Measurements from ENCODE around the gene BLOC1S6. TPM values are rescaled to one million over a fixed set of nuclear protein-coding genes. Genes with fewer than 3 reads are reported as not detected.
A peak's percentile ranks its signal among the peaks of the same experiment; 100 is the strongest.

Gene BLOC1S6
- total and polyA plus RNA-seq, 2 of the 13 experiments (the other 11 are each of a cell fraction or from before 2014, with no cell fraction given), result 11.8 to 44.3 TPM

DNA sequence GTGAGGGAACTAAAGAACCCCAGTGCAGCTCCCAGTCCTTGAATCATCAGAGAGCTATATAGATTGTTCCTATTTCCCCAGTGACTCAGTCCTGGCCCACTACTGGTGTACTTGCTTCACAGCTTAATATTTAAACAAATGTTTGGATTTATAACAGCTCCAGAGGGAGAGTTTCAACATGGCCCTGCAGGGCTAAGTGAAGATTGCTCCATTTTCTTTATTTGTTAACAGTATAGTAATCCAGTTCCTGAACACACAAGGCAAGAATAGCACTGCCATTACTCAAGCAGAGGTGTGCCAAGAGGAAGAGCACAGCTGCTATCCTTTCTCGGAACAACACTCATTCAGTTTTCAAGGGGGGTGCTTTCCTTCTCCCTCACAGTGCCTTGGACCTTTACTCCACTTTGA, 54.2 kb downstream of the BLOC1S6 start (continued):
- TF ChIP-seq RCOR2 (CRISPR knock-in tag; IDR thresholded peaks at IDR 0.05) (no peak), ZNF121 (CRISPR knock-in tag; IDR thresholded peaks at IDR 0.05) (0 out of 2 replicates have a peak, but pooled peaks have one; percentile 36), ZMAT5 (CRISPR knock-in tag; IDR thresholded peaks at IDR 0.05; ENCODE audit: borderline replicate concordance, low read depth) (no peak), SOX13 (IDR thresholded peaks at IDR 0.05) (no peak), SOX13 (CRISPR knock-in tag; conservative IDR thresholded peaks at IDR 0.05 in 1 of 2, IDR thresholded peaks at IDR 0.05 in 1 of 2) (peak in 1 of 2 experiments; percentile 79; a peak in 2 of 4 replicates), GABPA (IDR thresholded peaks at IDR 0.05; ENCODE audit: low read depth, low read length) (no peak), GABPA (CRISPR knock-in tag; IDR thresholded peaks at IDR 0.05; ENCODE audit: low read depth) (no peak), ONECUT2 (CRISPR knock-in tag; IDR thresholded peaks at IDR 0.05) (no peak), ZNF510 (CRISPR knock-in tag; IDR thresholded peaks at IDR 0.05; ENCODE audit: low read depth) (no peak), ZNF468 (CRISPR knock-in tag; IDR thresholded peaks at IDR 0.05) (no peak), NR2C2 (CRISPR knock-in tag; IDR thresholded peaks at IDR 0.05; ENCODE audit: borderline replicate concordance) (no peak), PLSCR1 (CRISPR knock-in tag; IDR thresholded peaks at IDR 0.05; ENCODE audit: borderline replicate concordance) (no peak), ZBTB7A (CRISPR knock-in tag; IDR thresholded peaks at IDR 0.05) (no peak), ATRX (CRISPR knock-in tag; IDR thresholded peaks at IDR 0.05; ENCODE audit: borderline replicate concordance) (no peak), ZNF749 (CRISPR knock-in tag; IDR thresholded peaks at IDR 0.05; ENCODE audit: borderline replicate concordance) (no peak), ZNF556 (CRISPR knock-in tag; IDR thresholded peaks at IDR 0.05; ENCODE audit: borderline replicate concordance) (no peak), HBP1 (CRISPR knock-in tag; IDR thresholded peaks at IDR 0.05; ENCODE audit: low read depth) (no peak), ZFP91 (CRISPR knock-in tag; IDR thresholded peaks at IDR 0.05; ENCODE audit: borderline replicate concordance) (no peak), SCMH1 (CRISPR knock-in tag; IDR thresholded peaks at IDR 0.05; ENCODE audit: borderline replicate concordance) (no peak), FOSL2 (CRISPR knock-in tag; IDR thresholded peaks at IDR 0.05) (peak; percentile 90), ZNF891 (CRISPR knock-in tag; IDR thresholded peaks at IDR 0.05) (no peak)
- TF ChIP-seq, protein P1, sequence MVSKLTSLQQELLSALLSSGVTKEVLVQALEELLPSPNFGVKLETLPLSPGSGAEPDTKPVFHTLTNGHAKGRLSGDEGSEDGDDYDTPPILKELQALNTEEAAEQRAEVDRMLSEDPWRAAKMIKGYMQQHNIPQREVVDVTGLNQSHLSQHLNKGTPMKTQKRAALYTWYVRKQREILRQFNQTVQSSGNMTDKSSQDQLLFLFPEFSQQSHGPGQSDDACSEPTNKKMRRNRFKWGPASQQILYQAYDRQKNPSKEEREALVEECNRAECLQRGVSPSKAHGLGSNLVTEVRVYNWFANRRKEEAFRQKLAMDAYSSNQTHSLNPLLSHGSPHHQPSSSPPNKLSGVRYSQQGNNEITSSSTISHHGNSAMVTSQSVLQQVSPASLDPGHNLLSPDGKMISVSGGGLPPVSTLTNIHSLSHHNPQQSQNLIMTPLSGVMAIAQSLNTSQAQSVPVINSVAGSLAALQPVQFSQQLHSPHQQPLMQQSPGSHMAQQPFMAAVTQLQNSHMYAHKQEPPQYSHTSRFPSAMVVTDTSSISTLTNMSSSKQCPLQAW (CRISPR knock-in tag; IDR thresholded peaks at IDR 0.05), result peak; percentile 44; the same call in 1 of the 2 replicates

Measured in HepG2 (cell line).